HG03103 (cell line): ENCODE data around the gene CALCR.
"Not testable (repeated sequence)": the region's sequence is repeated elsewhere in the genome, so short reads cannot be mapped to it uniquely, and the experiment has no call there.

ENCODE experiments used
- ATAC-seq: cut with Tn5 transposase; IDR thresholded peaks from one replicate; pipeline ENCODE4 v1.9.1; 2021; ENCODE audit warnings: low read depth; ENCODE audit not compliant: unreplicated experiment

The CALCR gene

GRCh38 chr7:93574646-93575554, at the start of gene CALCR:
TSS of gene CALCR (minus strand) at chr7:93574724. CDS start at chr7:93486981, 87,743 bp downstream.
- no peak for ATAC-seq

- no peak for ATAC-seq
Measured at GRCh38 chr7:93623816-93624215, 49.3 kb upstream of the CALCR start.

GRCh38 chr7:93622036-93623033, 47.8 kb upstream of the CALCR start:
- ATAC-seq, result no peak

DNA sequence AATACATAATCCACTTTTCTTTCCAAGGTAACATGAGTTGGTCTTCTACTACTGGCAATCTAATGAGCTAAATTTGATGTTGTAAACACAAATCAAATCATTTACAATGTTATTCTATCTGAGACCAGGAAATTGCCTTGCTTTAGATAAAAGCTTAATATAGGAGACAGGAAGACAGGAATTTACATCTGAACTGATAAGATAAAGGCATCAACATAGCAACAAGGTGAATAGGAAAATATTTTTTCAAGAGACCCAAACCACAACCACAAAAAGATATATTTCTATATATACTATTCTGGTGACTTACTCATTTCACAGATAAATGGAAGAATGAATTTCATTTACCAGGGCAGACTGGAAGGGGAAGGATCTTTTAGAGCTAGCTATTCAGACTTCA, 46.3 kb upstream of the CALCR start:
- no peak for ATAC-seq

DNA sequence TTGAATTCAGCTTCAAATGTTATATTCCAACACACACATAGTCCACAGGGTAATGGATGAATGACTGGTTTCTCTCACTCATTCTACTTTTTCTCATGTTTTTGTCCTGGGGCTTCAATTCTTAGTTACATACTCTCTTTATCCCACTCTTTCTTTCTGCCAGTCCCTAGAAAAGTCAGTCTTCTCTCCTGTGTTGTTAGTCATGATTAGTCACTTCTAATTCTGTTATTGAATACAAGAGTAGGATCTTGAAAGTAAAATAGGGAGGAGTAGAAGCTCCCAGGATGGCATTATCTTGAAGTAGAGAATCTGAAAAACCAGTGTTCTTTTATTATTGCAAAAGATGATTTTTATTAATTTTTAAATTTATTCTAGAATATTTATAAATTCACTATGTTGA, 45.5 kb upstream of the CALCR start:
- ATAC-seq, result no peak

DNA sequence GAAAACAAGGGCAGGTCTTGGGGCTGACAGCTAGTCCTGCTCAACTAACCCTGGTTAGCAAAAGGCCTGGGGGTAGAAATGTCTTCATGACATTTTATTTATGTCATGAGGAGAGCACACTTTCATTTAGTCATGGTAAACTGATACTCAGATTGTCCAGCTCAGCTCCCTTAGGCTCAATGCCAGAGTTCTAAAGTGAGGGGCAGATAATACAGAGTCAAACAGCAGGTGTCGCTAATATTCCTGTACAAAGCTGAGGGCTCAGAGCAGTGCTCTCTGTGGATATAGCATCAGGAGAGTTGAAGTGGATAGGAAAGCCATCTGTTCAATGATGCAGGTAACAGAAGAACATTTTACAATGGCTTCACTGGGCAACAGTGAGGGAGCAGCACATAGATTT, 26.8 kb upstream of the CALCR start:
- ATAC-seq, result no peak

GRCh38 chr7:93594250-93594649, 19.7 kb upstream of the CALCR start:
- no peak for ATAC-seq

DNA sequence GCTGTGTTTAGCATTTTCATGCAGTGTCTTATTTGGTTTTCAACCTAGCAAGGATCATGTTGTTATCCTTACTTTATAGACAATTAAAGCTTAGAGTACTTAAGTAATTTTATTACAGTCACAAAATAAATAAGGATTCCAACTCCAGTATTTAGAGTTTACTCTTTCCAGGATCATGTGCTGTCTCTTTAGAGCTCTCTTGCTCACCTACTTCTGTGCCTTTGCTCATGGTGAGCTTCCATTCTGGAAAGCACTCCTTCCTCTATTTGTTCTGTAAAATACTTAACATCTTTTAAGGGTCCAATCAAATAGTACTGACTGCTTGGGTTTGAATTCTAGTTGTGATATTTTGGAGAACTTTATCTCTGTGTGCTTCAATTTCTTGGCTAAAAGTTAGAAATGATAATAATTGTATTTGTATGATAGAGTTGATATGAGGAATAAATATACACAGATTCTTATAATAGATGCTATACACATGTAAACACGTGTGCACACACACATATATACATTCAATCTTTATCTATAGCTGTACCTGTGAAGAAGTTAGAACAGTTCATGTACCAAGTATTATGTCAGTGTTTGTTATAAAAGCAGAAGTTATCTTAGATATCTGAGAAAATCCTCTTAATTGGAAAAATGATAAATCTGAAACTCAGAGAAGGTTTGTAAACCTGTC, 18.2 kb upstream of the CALCR start:
- ATAC-seq, result no peak

- ATAC-seq, result not testable (repeated sequence)
Measured at GRCh38 chr7:93591224-93592050, 16.9 kb upstream of the CALCR start.

- not testable (repeated sequence) for ATAC-seq
Measured at GRCh38 chr7:93586479-93586865, 11.9 kb upstream of the CALCR start.

GRCh38 chr7:93585694-93586478, 11.4 kb upstream of the CALCR start:
- ATAC-seq, result not testable (repeated sequence)

- no peak for ATAC-seq
Measured at GRCh38 chr7:93579431-93579830, 4.9 kb upstream of the CALCR start.

- no peak for ATAC-seq
Measured at GRCh38 chr7:93578762-93579161, 4.2 kb upstream of the CALCR start.

DNA sequence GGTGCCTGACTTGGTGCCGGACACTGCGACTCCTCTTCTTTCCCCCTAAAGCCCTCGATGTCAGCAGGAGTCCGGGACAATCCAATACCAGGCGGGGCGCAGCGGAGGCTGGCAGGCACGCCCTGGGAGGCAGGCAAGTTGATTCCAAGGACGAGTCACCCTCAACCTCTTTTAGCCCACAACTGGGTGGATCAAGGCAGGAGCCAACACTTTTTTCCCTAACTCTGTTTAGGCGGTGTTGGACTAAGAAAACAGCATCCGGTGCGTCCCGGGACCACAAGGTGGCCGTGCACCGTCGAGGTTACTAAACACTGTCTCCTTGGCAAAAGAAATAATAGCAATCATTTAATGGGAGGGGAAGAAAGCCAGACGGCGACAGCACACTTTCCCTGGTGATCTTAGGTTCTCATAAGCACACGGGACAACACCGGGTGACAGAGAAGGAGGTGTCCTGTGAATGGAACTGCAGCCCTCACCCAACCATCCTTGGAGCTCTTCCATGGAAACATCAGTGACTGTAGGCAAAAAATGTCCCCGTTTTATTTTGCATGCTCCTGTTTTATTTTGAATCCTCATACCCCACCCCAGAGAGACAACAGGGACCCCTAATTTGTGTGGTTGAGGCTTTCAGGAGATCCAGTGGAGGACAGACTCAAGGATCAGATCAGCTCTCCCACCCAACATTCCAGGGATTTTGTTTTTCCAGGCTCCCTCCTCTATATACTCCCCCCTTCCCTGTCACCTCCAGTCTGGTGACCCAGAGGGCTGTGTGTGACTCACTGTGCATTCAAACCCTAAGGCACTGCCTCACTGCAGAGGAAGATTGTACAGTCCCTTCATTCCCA, 1.3 kb upstream of the CALCR start:
- no peak for ATAC-seq

DNA sequence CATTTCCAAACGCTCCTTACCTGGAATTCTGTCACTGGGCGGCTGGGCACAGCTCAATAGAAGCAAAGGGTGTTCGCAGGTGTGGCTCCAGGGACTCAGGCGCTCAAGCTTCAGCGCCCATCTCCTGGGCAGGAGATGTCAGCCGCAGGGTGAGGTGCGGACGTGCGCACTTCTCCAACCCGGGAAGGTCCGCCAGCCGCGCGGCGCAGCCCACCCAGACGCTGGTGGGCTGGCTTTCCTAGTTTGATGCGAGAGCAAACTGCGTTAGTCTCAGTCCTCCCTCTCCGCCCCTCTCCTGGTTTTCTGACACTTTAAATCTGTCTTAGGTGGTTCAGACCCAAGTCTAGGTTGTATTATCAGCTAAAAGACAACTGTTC, 267 bp downstream of the CALCR start:
- no peak for ATAC-seq

DNA sequence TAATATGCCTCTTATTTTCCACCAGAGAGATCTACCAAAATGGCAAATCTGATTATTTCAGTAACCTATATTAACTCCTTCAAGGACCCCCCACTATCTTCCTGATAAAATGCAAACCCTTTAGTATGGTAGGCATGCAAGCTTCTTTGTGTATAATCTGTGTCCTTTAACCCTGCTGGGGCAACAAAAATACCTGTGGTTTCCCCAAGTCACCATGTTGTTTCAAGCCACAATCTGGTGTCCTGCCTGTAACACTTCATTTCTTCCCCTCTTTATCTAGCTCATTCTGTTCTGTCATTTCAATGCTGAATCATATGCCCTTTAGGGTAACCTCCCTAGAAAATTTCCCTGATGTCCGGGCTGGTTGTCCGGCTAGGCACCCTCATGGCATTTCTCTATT, 5.3 kb downstream of the CALCR start:
- no peak for ATAC-seq

DNA sequence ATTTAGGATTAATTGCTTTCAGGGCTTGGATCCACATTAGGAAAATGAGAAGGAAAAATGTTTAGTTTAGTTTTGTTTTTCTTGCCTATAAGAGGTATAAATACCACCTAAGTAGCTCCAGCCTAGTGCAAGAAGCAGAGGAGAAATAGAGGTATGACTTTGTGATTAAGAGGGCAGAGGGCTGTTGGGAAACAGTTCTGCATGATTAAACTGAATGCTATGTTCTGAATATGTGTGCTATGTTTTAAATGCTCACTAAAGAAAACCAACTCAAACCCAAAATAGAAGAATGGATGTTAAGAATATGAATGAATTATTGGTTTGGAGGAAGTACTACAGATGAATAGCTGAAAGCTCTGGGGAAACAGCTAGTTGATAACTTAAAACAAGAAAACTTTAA, 7.6 kb downstream of the CALCR start:
- ATAC-seq, result no peak

DNA sequence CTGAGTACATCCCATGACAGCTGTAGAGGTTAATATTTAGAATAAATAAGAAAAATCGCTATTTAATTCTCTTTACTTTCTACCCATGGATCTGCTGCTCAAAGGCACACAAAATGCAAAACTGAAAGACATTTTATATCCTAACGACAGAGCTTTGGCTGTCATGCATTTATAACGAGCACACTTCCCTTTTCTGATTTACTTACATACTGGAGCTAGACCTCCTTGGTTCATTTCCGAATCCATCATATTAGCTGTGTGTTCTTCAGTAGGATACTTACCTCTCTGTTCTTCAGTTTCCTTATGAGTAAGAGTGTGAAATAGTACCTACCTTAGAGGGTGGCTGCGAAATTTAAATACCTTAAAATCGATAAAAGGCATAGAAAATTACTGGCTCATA, 10.9 kb downstream of the CALCR start:
- no peak for ATAC-seq
